WERI-Rb-1 (cell line): Measurements from ENCODE around the gene CCDC80.
"Not testable (repeated sequence)": the region's sequence is repeated elsewhere in the genome, so short reads cannot be mapped to it uniquely, and the experiment has no call there.

ENCODE experiments used
- DNase-seq: peaks from one replicate; pipeline ENCODE4 v3.0.0-alpha.2; 2020
- H3K27ac ChIP-seq: fragments of 250-450 bp; sonication (Bioruptor Pico); 2 replicates; pipeline ENCODE4 v1.5.1; 2020; ENCODE audit warnings: mild to moderate bottlenecking, moderate library complexity
- H3K27me3 ChIP-seq: fragments of 250-450 bp; sonication (Bioruptor Pico); 2 replicates; pipeline ENCODE4 v1.5.1; 2021; ENCODE audit warnings: mild to moderate bottlenecking, low read depth, moderate library complexity; ENCODE audit not compliant: insufficient read depth, severe bottlenecking
- H3K36me3 ChIP-seq: fragments of 250-450 bp; sonication (Bioruptor Pico); 2 replicates; pipeline ENCODE4 v1.5.1; 2020; ENCODE audit warnings: mild to moderate bottlenecking, moderate library complexity
- H3K4me3 ChIP-seq: 2 replicates; pipeline ENCODE4 v1.5.1; 2011; ENCODE audit warnings: low read depth, mild to moderate bottlenecking, control low read depth, low read length
- H3K9me3 ChIP-seq: fragments of 250-450 bp; sonication (Bioruptor Pico); 2 replicates; pipeline ENCODE4 v1.5.1; 2021; ENCODE audit warnings: mild to moderate bottlenecking, moderate library complexity; ENCODE audit not compliant: severe bottlenecking
- CTCF ChIP-seq: IDR thresholded peaks from 2 replicates; pipeline ENCODE4 v1.5.1; 2011; ENCODE audit warnings: low read depth, mild to moderate bottlenecking, control low read depth, inconsistent platforms, low read length

CCDC80 gene

GRCh38 chr3:112579232-112579631 lies 61.7 kb downstream of the CCDC80 start:
- Histone ChIP-seq H3K9me3 (no peaks in the 10 kb centered on the region), H3K27me3 (no peaks in the 10 kb centered on the region), H3K27ac (no peak overlapping the region), H3K36me3 (peaks cover 19% of the 10 kb centered on the region), H3K4me3 (no peak overlapping the region)
- DNase-seq, result no peak
- TF ChIP-seq CTCF, result no peak

- no peak overlapping the region for H3K4me3 ChIP-seq
- peaks cover 29% of the 10 kb centered on the region for H3K36me3 ChIP-seq
- no peaks in the 10 kb centered on the region for H3K27me3 ChIP-seq
- TF ChIP-seq CTCF, result no peak
- H3K9me3 ChIP-seq, result no peaks in the 10 kb centered on the region
- no peak overlapping the region for H3K27ac ChIP-seq
- no peak for DNase-seq
Measured at GRCh38 chr3:112572701-112573100, 68.2 kb downstream of the CCDC80 start.

- no peak for TF ChIP-seq CTCF
- Histone ChIP-seq H3K9me3 (no peaks in the 10 kb centered on the region), H3K27ac (no peak overlapping the region), H3K4me3 (no peak overlapping the region), H3K36me3 (peaks cover 26% of the 10 kb centered on the region), H3K27me3 (no peaks in the 10 kb centered on the region)
- no peak for DNase-seq
Measured at GRCh38 chr3:112569265-112569664, 71.7 kb downstream of the CCDC80 start.

GRCh38 chr3:112568642-112569041 lies 72.3 kb downstream of the CCDC80 start:
- H3K27me3 ChIP-seq, result no peaks in the 10 kb centered on the region
- H3K36me3 ChIP-seq, result peaks cover 20% of the 10 kb centered on the region
- no peak overlapping the region for H3K27ac ChIP-seq
- no peak overlapping the region for H3K4me3 ChIP-seq
- no peak for DNase-seq
- TF ChIP-seq CTCF, result no peak
- H3K9me3 ChIP-seq, result no peaks in the 10 kb centered on the region

GRCh38 chr3:112564940-112565305 lies 76.0 kb downstream of the CCDC80 start:
- TF ChIP-seq CTCF, result no peak
- H3K9me3 ChIP-seq, result no peaks in the 10 kb centered on the region
- H3K36me3 ChIP-seq, result peaks cover 5% of the 10 kb centered on the region; the same call in 1 of the 2 replicates
- H3K4me3 ChIP-seq, result no peak overlapping the region
- DNase-seq, result no peak
- no peaks in the 10 kb centered on the region for H3K27me3 ChIP-seq
- H3K27ac ChIP-seq, result no peak overlapping the region

GRCh38 chr3:112564247-112564939 lies 76.5 kb downstream of the CCDC80 start:
- H3K36me3 ChIP-seq, H3K27me3 ChIP-seq, H3K27ac ChIP-seq, H3K9me3 ChIP-seq, H3K4me3 ChIP-seq: not testable (repeated sequence)
- peak; percentile 49 for DNase-seq
